IMR-90 (cell line): ENCODE measurements around the gene IFT20. TPM values are rescaled to one million over a fixed set of nuclear protein-coding genes. Genes with fewer than 3 reads are reported as not detected.

ENCODE experiments used
- ATAC-seq: fragments of 200-7000 bp; cut with Tn5 transposase; 2 replicates; pipeline ENCODE4 v1.9.1; 2020; ENCODE audit warnings: low read depth, mild to moderate bottlenecking, moderate library complexity
- BruUV-seq: library from RNA; stranded (reverse); fragments of 400-500 nt; replicated peaks from 2 replicates; lab custom pipeline; 2021; lab: Mats Ljungman, UMichigan
- CTCF ChIA-PET: fragments of 300-600 bp; formaldehyde crosslinking; extraction: SDS; loops from one replicate; lab custom pipeline; 2021; ENCODE audit warnings: antibody characterized with exemption; lab: Yijun Ruan, JAX
- POLR2A ChIA-PET: fragments of 300-600 bp; sonication (Branson Sonifier 250); formaldehyde crosslinking; loops from one replicate; lab custom pipeline; 2022; ENCODE audit warnings: antibody characterized with exemption; ENCODE audit not compliant: unreplicated experiment; lab: Charles Lee
- DNase-seq: peaks from one replicate; pipeline ENCODE4 v3.0.0; 2013
- H2AFZ ChIP-seq: replicated peaks from 2 replicates; pipeline ENCODE3; 2013; ENCODE audit warnings: low read length, mild to moderate bottlenecking; ENCODE audit not compliant: poor library complexity
- H2AK5ac ChIP-seq: 2 replicates; pipeline ENCODE4 v1.6.1; 2013; ENCODE audit warnings: low read depth, low read length, inconsistent platforms
- H2AK9ac ChIP-seq: replicated peaks from 2 replicates; pipeline ENCODE3; 2013; ENCODE audit warnings: mild to moderate bottlenecking, low read depth, low read length, moderate library complexity; ENCODE audit not compliant: poor library complexity
- H2BK120ac ChIP-seq: 2 replicates; pipeline ENCODE4 v1.6.1; 2013; ENCODE audit warnings: low read depth, low read length, inconsistent platforms
- H2BK15ac ChIP-seq: 3 replicates; pipeline ENCODE4 v1.6.1; 2013; ENCODE audit warnings: low read depth, low read length, inconsistent platforms
- H2BK20ac ChIP-seq: 2 replicates; pipeline ENCODE4 v1.6.1; 2013; ENCODE audit warnings: low read depth, mild to moderate bottlenecking, inconsistent platforms, low read length, moderate library complexity
- H2BK5ac ChIP-seq: 2 replicates; pipeline ENCODE4 v1.6.1; 2013; ENCODE audit warnings: mild to moderate bottlenecking, low read depth, low read length, inconsistent platforms; ENCODE audit not compliant: poor library complexity, severe bottlenecking
- H3K14ac ChIP-seq: replicated peaks from 2 replicates; pipeline ENCODE4 v1.6.1; 2013; ENCODE audit warnings: low read depth, low read length, inconsistent platforms
- H3K18ac ChIP-seq: 2 replicates; pipeline ENCODE4 v1.6.1; 2013; ENCODE audit warnings: low read depth, low read length, control low read depth
- H3K23ac ChIP-seq: 2 replicates; pipeline ENCODE4 v1.6.1; 2013; ENCODE audit warnings: low read depth, low read length, inconsistent platforms
- H3K27ac ChIP-seq: 2 replicates; pipeline ENCODE4 v1.5.1; 2013; ENCODE audit warnings: mild to moderate bottlenecking, control low read depth, low read length; ENCODE audit not compliant: insufficient read depth
- H3K27me3 ChIP-seq: 2 replicates; pipeline ENCODE4 v1.6.1; 2013; ENCODE audit warnings: low read length; ENCODE audit not compliant: control insufficient read depth, insufficient read depth
- H3K36me3 ChIP-seq: 2 replicates; pipeline ENCODE4 v1.6.1; 2013; ENCODE audit warnings: low read length, mixed read lengths; ENCODE audit not compliant: control insufficient read depth, insufficient read depth
- H3K4ac ChIP-seq: 2 replicates; pipeline ENCODE4 v1.6.1; 2013; ENCODE audit warnings: low read depth, low read length, inconsistent platforms
- H3K4me1 ChIP-seq: 2 replicates; pipeline ENCODE4 v1.6.1; 2013; ENCODE audit warnings: low read length, mixed read lengths; ENCODE audit not compliant: control insufficient read depth, insufficient read depth
- H3K4me2 ChIP-seq: 2 replicates; pipeline ENCODE4 v1.6.1; 2013; ENCODE audit warnings: low read depth, mild to moderate bottlenecking, control low read depth, low read length, moderate library complexity
- H3K4me3 ChIP-seq: 2 replicates; pipeline ENCODE4 v1.5.1; 2013; ENCODE audit warnings: low read depth, mild to moderate bottlenecking, control low read depth, low read length, moderate library complexity; ENCODE audit not compliant: insufficient read depth
- H3K56ac ChIP-seq: 2 replicates; pipeline ENCODE4 v1.6.1; 2013; ENCODE audit warnings: low read length, inconsistent platforms; ENCODE audit not compliant: insufficient read depth; ENCODE audit errors: extremely low read depth
- H3K79me1 ChIP-seq, 2 experiments: 2 replicates each; pipeline ENCODE4 v1.6.1; 2013; ENCODE audit warnings: low read length in 2 of 2, inconsistent platforms in 1 of 2, low read depth in 1 of 2
- H3K9ac ChIP-seq: 2 replicates; pipeline ENCODE4 v1.6.1; 2013; ENCODE audit warnings: low read depth, low read length, control low read depth
- H3K9me1 ChIP-seq: 2 replicates; pipeline ENCODE4 v1.6.1; 2013; ENCODE audit warnings: low read length, inconsistent platforms; ENCODE audit not compliant: insufficient read depth
- H3K9me3 ChIP-seq: 2 replicates; pipeline ENCODE4 v1.6.1; 2013; ENCODE audit warnings: low read length; ENCODE audit not compliant: control insufficient read depth, insufficient read depth
- H4K20me1 ChIP-seq: 2 replicates; pipeline ENCODE4 v1.6.1; 2013; ENCODE audit warnings: low read length, inconsistent platforms; ENCODE audit not compliant: insufficient read depth
- H4K5ac ChIP-seq: 2 replicates; pipeline ENCODE4 v1.6.1; 2013; ENCODE audit warnings: mild to moderate bottlenecking, low read depth, low read length, control low read depth
- H4K8ac ChIP-seq, 2 experiments: 2 replicates each; pipeline ENCODE4 v1.6.1; 2013; ENCODE audit warnings: low read depth in 2 of 2, low read length in 2 of 2, control low read depth in 1 of 2, inconsistent platforms in 1 of 2
- H4K91ac ChIP-seq: 2 replicates; pipeline ENCODE4 v1.6.1; 2013; ENCODE audit warnings: low read depth, low read length, inconsistent platforms; ENCODE audit not compliant: insufficient read depth
- CEBPB ChIP-seq: IDR thresholded peaks from 2 replicates; pipeline ENCODE4 v1.6.1; 2012; ENCODE audit warnings: low read depth, low read length, improper control_type of control experiment
- CHD1 ChIP-seq: IDR thresholded peaks from 2 replicates; pipeline ENCODE4 v1.6.1; 2012; ENCODE audit warnings: low read depth, low read length, improper control_type of control experiment
- ELK1 ChIP-seq: fragments of 150-350 bp; IDR thresholded peaks from 2 replicates; pipeline ENCODE4 v1.6.1; 2016; ENCODE audit warnings: low read depth, mild to moderate bottlenecking, low read length, moderate library complexity, borderline replicate concordance
- MAFK ChIP-seq: IDR thresholded peaks from 2 replicates; pipeline ENCODE4 v1.6.1; 2012; ENCODE audit warnings: low read depth, low read length, improper control_type of control experiment
- MAZ ChIP-seq: IDR thresholded peaks from 2 replicates; pipeline ENCODE4 v1.6.1; 2012; ENCODE audit warnings: low read depth, mild to moderate bottlenecking, low read length, improper control_type of control experiment, moderate library complexity, borderline replicate concordance
- NFE2L2 ChIP-seq: fragments of 150-350 bp; IDR thresholded peaks from 2 replicates; pipeline ENCODE4 v1.6.1; 2016; ENCODE audit warnings: low read depth, mild to moderate bottlenecking, low read length
- POLR2A ChIP-seq: IDR thresholded peaks from 2 replicates; pipeline ENCODE4 v1.6.1; 2012; ENCODE audit warnings: mild to moderate bottlenecking, low read depth, low read length
- RAD21 ChIP-seq: IDR thresholded peaks from 2 replicates; pipeline ENCODE4 v1.6.1; 2012; ENCODE audit warnings: low read length, improper control_type of control experiment
- RFX5 ChIP-seq: IDR thresholded peaks from 2 replicates; pipeline ENCODE4 v1.8.0; 2012; ENCODE audit warnings: low read depth, mild to moderate bottlenecking, low read length, moderate library complexity
- SMC3 ChIP-seq: fragments of 150-350 bp; IDR thresholded peaks from 2 replicates; pipeline ENCODE4 v1.6.1; 2016; ENCODE audit warnings: low read depth, mild to moderate bottlenecking, antibody characterized with exemption, low read length, moderate library complexity
- USF2 ChIP-seq: fragments of 150-350 bp; IDR thresholded peaks from 2 replicates; pipeline ENCODE4 v1.6.1; 2017; ENCODE audit warnings: mild to moderate bottlenecking, antibody characterized with exemption, low read length, low read depth
- WGBS, 2 experiments: methylation state at CpG; one replicate each; pipeline versions ENCODE4 v1.1.5 to v1.1.7; 2013; ENCODE audit warnings: missing lambda C conversion rate in 2 of 2; ENCODE audit not compliant: insufficient read length in 1 of 2; ENCODE audit errors: extremely low coverage in 2 of 2; 5-methylcytosine and 5-hydroxymethylcytosine counted together
- dilution Hi-C: fragments of 300-500 bp; cut with HindIII; formaldehyde crosslinking; loops from one replicate; pipeline ENCODE4 v1.14.3; 2018; ENCODE audit warnings: low sequenced_read_pairs; ENCODE audit not compliant: unreplicated experiment
- in situ Hi-C: fragments of 300-500 bp; cut with MboI; formaldehyde crosslinking; loops from 3 replicates; pipeline ENCODE4 v1.14.3; 2019; ENCODE audit warnings: low sequenced_read_pairs, inconsistent platforms, mixed read lengths
- intact Hi-C: fragments of 100-400 bp; cut with micrococcal nuclease; formaldehyde crosslinking; loops from 2 replicates; pipeline ENCODE4 v1.10.0; 2022
- polyA plus RNA-seq, 3 experiments: library from polyadenylated mRNA; depleted of rRNA; stranded (reverse); fragments of >200 nt; gene quantifications; 2 replicates each; pipeline ENCODE4 v1.2.3, GENCODE V29; 2012; ENCODE audit warnings: low replicate concordance in 1 of 3
- total RNA-seq: library from RNA; depleted of rRNA; stranded (reverse); fragments of >200 nt; gene quantifications from 2 replicates; pipeline ENCODE4 v1.2.3, GENCODE V29; 2012
- TF ChIP-seq, protein P1 (sequence below): conservative IDR thresholded peaks from 2 replicates; pipeline ENCODE4 v1.5.1; 2012; ENCODE audit warnings: mild to moderate bottlenecking, low read depth, low read length, improper control_type of control experiment

Gene IFT20
- total and polyA plus RNA-seq, 2 of the 4 experiments (the other 2 are of a cell fraction): 25.5 to 46.3 TPM

DNA sequence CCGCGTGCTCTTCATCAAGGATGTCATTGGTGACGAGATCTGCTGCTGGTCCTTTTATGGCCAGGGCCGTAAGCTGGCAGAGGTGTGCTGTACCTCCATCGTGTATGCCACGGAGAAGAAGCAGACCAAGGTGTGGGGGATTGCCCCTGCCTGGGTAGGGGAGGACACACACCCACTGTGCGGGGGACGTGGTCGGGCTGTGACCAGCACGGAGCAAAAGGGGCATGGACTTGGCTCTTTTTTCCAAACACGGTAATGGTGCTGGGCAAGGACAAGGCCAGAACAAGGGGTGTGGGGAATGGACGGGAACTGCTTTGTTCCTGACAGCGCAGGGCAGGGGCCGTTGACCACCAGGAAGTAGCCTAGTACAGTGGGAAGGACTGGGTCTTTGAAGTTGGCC, 7.0 kb upstream of the IFT20 start:
- peaks cover 13% of the 10 kb centered on the region; the same call in 1 of the 2 replicates for H3K9me1 ChIP-seq
- H2BK15ac ChIP-seq: no peak overlapping the region
- H3K56ac ChIP-seq: no peak overlapping the region
- H4K91ac ChIP-seq: no peak overlapping the region
- intact Hi-C loops: no loop called here
- H2BK120ac ChIP-seq: no peak overlapping the region
- H3K23ac ChIP-seq: no peak overlapping the region
- ChIA-PET POLR2A (no interaction called here), CTCF (no interaction called here)
- dilution Hi-C loops: no loop called here
- BruUV-seq: no TSS peak
- no peak overlapping the region for H4K8ac ChIP-seq
- ATAC-seq: no peak
- H3K27ac ChIP-seq: no peak overlapping the region
- no peak overlapping the region for H2BK5ac ChIP-seq
- H3K4ac ChIP-seq: no peak overlapping the region
- no peak for DNase-seq
- H3K4me1 ChIP-seq: peaks cover 16% of the 10 kb centered on the region
- no peak for TF ChIP-seq MAZ
- TF ChIP-seq, protein P1, sequence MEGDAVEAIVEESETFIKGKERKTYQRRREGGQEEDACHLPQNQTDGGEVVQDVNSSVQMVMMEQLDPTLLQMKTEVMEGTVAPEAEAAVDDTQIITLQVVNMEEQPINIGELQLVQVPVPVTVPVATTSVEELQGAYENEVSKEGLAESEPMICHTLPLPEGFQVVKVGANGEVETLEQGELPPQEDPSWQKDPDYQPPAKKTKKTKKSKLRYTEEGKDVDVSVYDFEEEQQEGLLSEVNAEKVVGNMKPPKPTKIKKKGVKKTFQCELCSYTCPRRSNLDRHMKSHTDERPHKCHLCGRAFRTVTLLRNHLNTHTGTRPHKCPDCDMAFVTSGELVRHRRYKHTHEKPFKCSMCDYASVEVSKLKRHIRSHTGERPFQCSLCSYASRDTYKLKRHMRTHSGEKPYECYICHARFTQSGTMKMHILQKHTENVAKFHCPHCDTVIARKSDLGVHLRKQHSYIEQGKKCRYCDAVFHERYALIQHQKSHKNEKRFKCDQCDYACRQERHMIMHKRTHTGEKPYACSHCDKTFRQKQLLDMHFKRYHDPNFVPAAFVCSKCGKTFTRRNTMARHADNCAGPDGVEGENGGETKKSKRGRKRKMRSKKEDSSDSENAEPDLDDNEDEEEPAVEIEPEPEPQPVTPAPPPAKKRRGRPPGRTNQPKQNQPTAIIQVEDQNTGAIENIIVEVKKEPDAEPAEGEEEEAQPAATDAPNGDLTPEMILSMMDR: no peak
- no peak for TF ChIP-seq POLR2A
- TF ChIP-seq USF2: no peak
- TF ChIP-seq MAFK: no peak
- TF ChIP-seq CEBPB: no peak
- TF ChIP-seq RAD21: no peak
- TF ChIP-seq CHD1: no peak
- TF ChIP-seq SMC3: no peak
- no peak for TF ChIP-seq RFX5
- TF ChIP-seq NFE2L2: no peak
- no peak for TF ChIP-seq ELK1
- H3K36me3 ChIP-seq: peaks cover 71% of the 10 kb centered on the region
- no peaks in the 10 kb centered on the region for H3K9me3 ChIP-seq
- no peak overlapping the region for H3K9ac ChIP-seq
- H3K27me3 ChIP-seq: no peaks in the 10 kb centered on the region
- no peak overlapping the region for H3K4me2 ChIP-seq
- WGBS, 2 experiments: 98% methylated on average over 8 of the region's 14 CpGs; no CpG with 5 or more reads in 1 of the 2 experiments
- H3K14ac ChIP-seq: no peak overlapping the region
- no peak overlapping the region for H2AFZ ChIP-seq
- no peak overlapping the region for H2AK9ac ChIP-seq
- in situ Hi-C loops: loop anchor here (25.0 kb wide), 1 partner anchor 805 kb away; no protein-coding TSS in a partner anchor
- H3K4me3 ChIP-seq: no peak overlapping the region
- H3K79me1 ChIP-seq: peaks cover 27 to 88% of the 10 kb centered on the region in 2 experiments
- no peak overlapping the region for H2AK5ac ChIP-seq
- H4K20me1 ChIP-seq: peaks cover 34% of the 10 kb centered on the region
- H2BK20ac ChIP-seq: no peak overlapping the region
- H4K5ac ChIP-seq: no peak overlapping the region
- no peak overlapping the region for H3K18ac ChIP-seq
